HG03460 (cell line): ENCODE data around the gene OGG1.

Source experiments
- ATAC-seq: cut with Tn5 transposase; IDR thresholded peaks from one replicate; pipeline ENCODE4 v1.9.1; 2021; ENCODE audit not compliant: unreplicated experiment

OGG1 gene

DNA sequence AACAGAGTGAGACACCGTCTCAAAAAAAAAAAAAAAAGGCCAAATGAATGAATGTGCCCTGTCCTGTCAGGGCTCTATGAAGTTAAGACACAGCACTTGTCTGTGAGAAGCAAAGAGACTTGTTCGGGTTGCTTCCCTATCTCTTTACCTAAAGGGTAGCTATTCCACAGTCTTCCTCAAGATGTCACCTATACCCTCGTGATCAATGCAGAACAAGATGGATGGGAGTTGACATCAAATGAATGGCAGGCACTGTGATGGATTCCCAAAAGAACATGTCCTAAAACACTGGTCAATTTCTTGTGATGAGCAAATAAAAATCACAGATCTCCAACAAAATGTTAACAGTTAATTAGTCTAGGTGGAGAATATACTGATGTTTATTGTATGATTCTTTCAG, 33.0 kb downstream of the OGG1 start:
- no peak for ATAC-seq

DNA sequence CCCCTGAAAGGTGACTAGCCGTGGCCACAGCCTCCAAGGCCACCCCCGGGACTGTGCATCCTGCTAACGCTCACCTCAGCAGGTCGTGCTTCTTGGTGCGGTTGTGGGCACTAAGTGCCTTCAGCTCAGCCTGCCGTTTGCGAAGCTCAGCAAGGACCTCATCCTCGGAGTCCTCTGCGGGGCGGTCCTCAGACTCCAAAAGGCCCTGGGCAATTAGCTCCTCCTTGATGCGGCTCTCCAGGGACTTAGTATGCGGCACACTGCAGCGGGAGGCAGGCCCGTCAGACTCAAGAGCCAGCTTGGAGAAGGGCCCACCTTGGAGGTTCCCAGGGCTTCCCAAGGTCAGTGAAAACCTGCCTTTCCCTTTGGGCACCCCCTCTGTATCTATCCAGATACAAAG, 34.2 kb downstream of the OGG1 start:
- no peak for ATAC-seq

GRCh38 chr3:9784965-9785364, 35.2 kb downstream of the OGG1 start:
- ATAC-seq: no peak

DNA sequence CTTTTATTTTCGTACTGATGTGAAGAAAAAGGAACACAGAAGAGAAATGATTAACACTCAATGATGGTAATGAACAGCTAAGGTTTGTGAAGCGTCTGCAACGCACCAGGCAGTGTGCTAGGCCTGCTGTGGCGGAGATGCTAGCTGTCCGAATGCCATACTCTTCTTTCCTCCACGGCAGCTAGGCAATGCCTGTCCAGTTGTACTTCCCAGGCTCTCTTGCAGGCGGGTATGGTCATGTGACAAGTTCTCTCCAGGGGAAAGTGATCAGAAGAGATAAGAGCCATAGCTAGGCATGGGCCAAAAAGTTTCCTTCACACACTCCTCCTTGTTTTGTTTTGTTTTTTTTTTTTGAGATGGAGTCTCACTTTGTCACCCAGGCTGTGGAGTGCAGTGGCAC, 35.9 kb downstream of the OGG1 start:
- ATAC-seq: no peak

DNA sequence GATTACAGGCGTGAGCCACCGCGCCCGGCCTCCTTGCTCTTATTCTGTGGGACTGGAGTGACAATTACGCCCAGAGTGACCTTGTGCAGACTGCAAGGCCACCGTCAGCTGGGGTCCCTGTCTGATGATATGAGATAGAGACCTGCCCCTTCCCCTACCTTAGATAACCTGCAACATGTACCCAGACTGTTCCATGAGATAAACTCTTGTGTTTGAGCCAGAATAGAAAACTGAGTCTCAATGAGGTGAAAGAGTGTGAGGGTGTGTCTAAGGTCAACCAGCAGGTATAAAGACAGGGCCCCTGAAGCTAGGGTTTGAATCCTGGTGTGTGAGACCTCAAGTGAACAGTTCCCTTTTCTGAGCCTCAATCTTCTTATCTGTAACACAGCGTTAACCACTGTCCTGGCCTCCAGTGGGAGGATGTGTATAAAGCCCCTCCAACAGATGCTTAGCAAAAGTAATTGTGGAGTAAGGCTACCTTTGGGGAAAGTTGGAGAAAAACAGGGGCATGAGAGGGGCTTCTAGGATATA, 36.5 kb downstream of the OGG1 start:
- ATAC-seq: no peak

- no peak for ATAC-seq
Measured at GRCh38 chr3:9786825-9787669, 37.3 kb downstream of the OGG1 start.

GRCh38 chr3:9787714-9788113, 38.0 kb downstream of the OGG1 start:
- ATAC-seq: no peak

GRCh38 chr3:9791127-9791526, 41.4 kb downstream of the OGG1 start:
- no peak for ATAC-seq

GRCh38 chr3:9791790-9792404, 42.1 kb downstream of the OGG1 start:
- no peak for ATAC-seq

DNA sequence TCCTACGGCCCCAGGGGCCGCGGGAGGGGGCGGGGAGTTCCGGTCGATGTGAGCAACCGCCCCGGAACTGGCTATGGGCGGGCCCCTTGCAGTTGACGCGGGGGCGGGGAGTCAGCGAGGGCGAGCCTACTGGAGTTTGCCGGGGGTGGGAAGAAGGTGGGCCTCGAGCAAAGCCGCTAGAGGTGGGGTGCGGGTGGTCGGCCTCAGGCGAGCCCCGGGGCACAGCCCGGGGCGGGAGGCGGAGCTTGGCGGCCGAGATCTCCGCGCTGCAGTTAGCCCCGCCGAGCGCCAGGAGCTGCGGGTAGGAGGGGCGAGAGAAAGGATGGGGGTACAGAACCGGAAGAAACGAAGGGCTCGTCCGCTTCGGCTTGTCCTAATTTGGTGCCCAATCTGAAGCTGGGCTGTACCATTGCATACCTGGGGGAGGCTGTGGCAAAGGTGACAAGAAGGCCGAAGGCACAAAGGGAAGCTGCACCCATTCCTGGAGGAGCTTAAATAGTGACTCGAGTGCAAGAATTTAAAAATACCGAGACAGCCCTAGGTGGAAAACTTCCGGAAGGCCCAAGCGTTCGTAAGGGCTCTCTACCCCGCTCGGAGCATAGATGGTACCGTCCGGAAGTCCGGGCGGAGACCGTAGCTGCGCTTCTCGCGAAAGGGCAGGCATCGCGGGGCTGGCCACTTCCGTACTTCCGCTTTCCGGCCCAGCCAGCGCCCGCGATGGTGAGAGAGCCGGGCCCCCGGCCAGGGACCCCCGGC, 42.8 kb downstream of the OGG1 start, which contains the start of the genes ARPC4 and TADA3:
ARPC4 (plus strand) TSS at position 678 of the 756 bp plus-strand sequence; CDS start at position 718, 40 bp downstream.
TADA3 (minus strand) TSS at position 69 of the 756 bp plus-strand sequence. CDS start 1,007 bp downstream, outside the sequence.
- peak; percentile 82 for ATAC-seq

GRCh38 chr3:9793161-9793781, 43.5 kb downstream of the OGG1 start:
- no peak for ATAC-seq

DNA sequence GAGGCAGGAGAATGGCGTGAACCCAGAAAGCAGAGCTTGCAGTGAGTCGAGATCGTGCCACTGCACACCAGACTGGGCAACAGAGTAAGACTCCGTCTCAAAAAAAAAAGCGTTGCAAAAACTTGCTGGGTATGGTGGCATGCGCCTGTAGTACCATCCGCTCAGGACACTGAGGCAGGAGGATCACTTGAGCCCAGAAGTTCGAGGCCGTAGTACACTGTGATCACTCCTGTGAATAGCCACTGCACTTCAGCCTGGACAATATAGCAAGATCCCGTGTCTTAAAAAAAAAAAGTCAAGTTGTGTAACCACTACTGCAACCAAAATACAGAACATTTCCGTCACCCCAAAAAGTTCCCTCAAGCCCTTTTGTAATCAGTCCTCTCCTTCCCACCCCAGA, 44.6 kb downstream of the OGG1 start:
- no peak for ATAC-seq

GRCh38 chr3:9795207-9795606, 45.5 kb downstream of the OGG1 start:
- ATAC-seq: no peak

- ATAC-seq: no peak
Measured at GRCh38 chr3:9797196-9797945, 47.6 kb downstream of the OGG1 start.

GRCh38 chr3:9800529-9800928, 50.8 kb downstream of the OGG1 start:
- no peak for ATAC-seq

- no peak for ATAC-seq
Measured at GRCh38 chr3:9803494-9803893, 53.7 kb downstream of the OGG1 start.

DNA sequence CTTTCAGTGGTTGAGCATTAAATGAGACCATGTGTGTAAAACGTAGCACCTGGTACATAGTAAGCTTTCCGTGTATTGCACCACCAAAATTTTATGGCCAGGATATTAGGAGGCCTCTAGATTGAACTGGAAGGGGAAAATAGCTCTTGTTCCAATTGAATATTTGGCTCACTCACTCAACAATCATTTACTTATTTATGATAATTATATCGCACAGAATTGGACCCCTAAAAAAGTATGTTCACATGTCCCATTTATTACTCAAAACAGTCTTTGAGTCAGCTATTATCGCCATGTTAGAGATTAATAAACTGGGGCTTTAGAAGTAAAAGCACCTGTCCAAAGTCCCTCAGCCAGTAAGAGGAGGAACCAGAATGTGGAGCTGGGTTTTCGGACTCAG, 55.2 kb downstream of the OGG1 start:
- ATAC-seq: no peak

- ATAC-seq: no peak
Measured at GRCh38 chr3:9806137-9806536, 56.4 kb downstream of the OGG1 start.
